Measurements from ENCODE around the gene TMPRSS2.

TMPRSS2 gene

GRCh38 chr21:41443562-41443961 lies 64.4 kb downstream of the TMPRSS2 start:
- no peak overlapping the region for H2AFZ ChIP-seq (ENCODE audit: low read depth, low read length)
- H3K4me3 ChIP-seq (ENCODE audit: low read depth in 1 of 2, low read length in 2 of 2), result no peak overlapping the region
- no peaks in the 10 kb centered on the region for H3K79me2 ChIP-seq (ENCODE audit: insufficient read depth, low read length)
- H3K27me3 ChIP-seq (ENCODE audit: insufficient read depth, low read length, poor library complexity), result no peaks in the 10 kb centered on the region
- DNase-seq (no peak), ATAC-seq (ENCODE audit: insufficient read depth, low read depth) (no peak)
- H3K9ac ChIP-seq (ENCODE audit: low read depth, low read length), result no peak overlapping the region
- no peaks in the 10 kb centered on the region for H3K9me3 ChIP-seq (ENCODE audit: insufficient read depth, low read length, severe bottlenecking)
- H3K4me1 ChIP-seq (ENCODE audit: insufficient read depth, low read length), result no peaks in the 10 kb centered on the region
- H3K27ac ChIP-seq (ENCODE audit: low read length), result no peak overlapping the region
- H3K36me3 ChIP-seq (ENCODE audit: insufficient read depth, low read length), result peaks cover 3% of the 10 kb centered on the region; the same call in 1 of the 2 replicates
- H4K20me1 ChIP-seq (ENCODE audit: insufficient read depth, low read length), result no peaks in the 10 kb centered on the region
- no peak overlapping the region for H3K4me2 ChIP-seq (ENCODE audit: insufficient read depth, low read length)
- TF ChIP-seq CTCF (IDR thresholded peaks at IDR 0.05; ENCODE audit: borderline replicate concordance, extremely low read depth, low read length, poor library complexity, severe bottlenecking) (no peak), EZH2 (IDR thresholded peaks at IDR 0.05; ENCODE audit: borderline replicate concordance, low read depth, low read length, severe bottlenecking) (no peak)

GRCh38 chr21:41442481-41443186 lies 65.3 kb downstream of the TMPRSS2 start:
- no peak overlapping the region for H3K4me3 ChIP-seq (ENCODE audit: low read depth in 1 of 2, low read length in 2 of 2)
- no peak overlapping the region for H3K9ac ChIP-seq (ENCODE audit: low read depth, low read length)
- H3K4me2 ChIP-seq (ENCODE audit: insufficient read depth, low read length), result no peak overlapping the region
- H4K20me1 ChIP-seq (ENCODE audit: insufficient read depth, low read length), result no peaks in the 10 kb centered on the region
- peaks cover 3% of the 10 kb centered on the region; the same call in 1 of the 2 replicates for H3K36me3 ChIP-seq (ENCODE audit: insufficient read depth, low read length)
- H3K27ac ChIP-seq (ENCODE audit: low read length), result no peak overlapping the region
- no peaks in the 10 kb centered on the region for H3K79me2 ChIP-seq (ENCODE audit: insufficient read depth, low read length)
- H3K9me3 ChIP-seq (ENCODE audit: insufficient read depth, low read length, severe bottlenecking), result no peaks in the 10 kb centered on the region
- H3K27me3 ChIP-seq (ENCODE audit: insufficient read depth, low read length, poor library complexity), result no peaks in the 10 kb centered on the region
- ATAC-seq (ENCODE audit: insufficient read depth, low read depth) (no peak), DNase-seq (no peak)
- H3K4me1 ChIP-seq (ENCODE audit: insufficient read depth, low read length), result no peaks in the 10 kb centered on the region
- no peak for TF ChIP-seq EZH2 (IDR thresholded peaks at IDR 0.05; ENCODE audit: borderline replicate concordance, low read depth, low read length, severe bottlenecking)
- TF ChIP-seq CTCF (IDR thresholded peaks at IDR 0.05; ENCODE audit: borderline replicate concordance, extremely low read depth, low read length, poor library complexity, severe bottlenecking), result no peak
- no peak overlapping the region for H2AFZ ChIP-seq (ENCODE audit: low read depth, low read length)

DNA sequence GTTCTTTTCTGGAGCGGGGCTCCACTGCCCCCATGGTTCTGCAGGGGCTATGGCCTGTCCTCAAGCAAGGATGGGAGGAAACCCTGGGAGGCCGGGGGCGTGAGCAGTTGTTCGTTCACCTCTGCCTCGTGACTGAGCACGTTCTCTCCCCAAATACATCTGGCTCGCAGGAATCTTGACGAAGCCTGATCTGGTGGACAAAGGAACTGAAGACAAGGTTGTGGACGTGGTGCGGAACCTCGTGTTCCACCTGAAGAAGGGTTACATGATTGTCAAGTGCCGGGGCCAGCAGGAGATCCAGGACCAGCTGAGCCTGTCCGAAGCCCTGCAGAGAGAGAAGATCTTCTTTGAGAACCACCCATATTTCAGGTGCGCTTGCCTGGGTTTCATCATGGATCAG lies 66.4 kb downstream of the TMPRSS2 start:
- Histone ChIP-seq H3K9me3 (ENCODE audit: insufficient read depth, low read length, severe bottlenecking) (no peaks in the 10 kb centered on the region), H3K36me3 (ENCODE audit: insufficient read depth, low read length) (peaks cover 3% of the 10 kb centered on the region; the same call in 1 of the 2 replicates), H4K20me1 (ENCODE audit: insufficient read depth, low read length) (no peaks in the 10 kb centered on the region), H3K27ac (ENCODE audit: low read length) (no peak overlapping the region), H2AFZ (ENCODE audit: low read depth, low read length) (no peak overlapping the region), H3K79me2 (ENCODE audit: insufficient read depth, low read length) (no peaks in the 10 kb centered on the region), H3K4me3 (ENCODE audit: low read depth in 1 of 2, low read length in 2 of 2) (no peak overlapping the region), H3K4me1 (ENCODE audit: insufficient read depth, low read length) (no peaks in the 10 kb centered on the region), H3K9ac (ENCODE audit: low read depth, low read length) (no peak overlapping the region), H3K4me2 (ENCODE audit: insufficient read depth, low read length) (no peak overlapping the region), H3K27me3 (ENCODE audit: insufficient read depth, low read length, poor library complexity) (no peaks in the 10 kb centered on the region)
- DNase-seq, result no peak
- TF ChIP-seq CTCF (IDR thresholded peaks at IDR 0.05; ENCODE audit: borderline replicate concordance, extremely low read depth, low read length, poor library complexity, severe bottlenecking) (no peak), EZH2 (IDR thresholded peaks at IDR 0.05; ENCODE audit: borderline replicate concordance, low read depth, low read length, severe bottlenecking) (no peak)
- ATAC-seq (ENCODE audit: insufficient read depth, low read depth), result no peak

Measured in DND-41 (cell line).